NCI-H526 treated with DMSO at 0.1 percent for 48 hours (cell line): ENCODE results near the gene UTP11.

Experiments used
- DNase-seq: peaks from one replicate; lab custom pipeline; 2025; lab: John Stamatoyannopoulos, UW

UTP11 gene

GRCh38 chr1:38071312-38072256, 59.0 kb downstream of the UTP11 start:
- no peak for DNase-seq

- no peak for DNase-seq
These were observed 60.3 kb downstream of the UTP11 start for GRCh38 chr1:38072858-38073257.

GRCh38 chr1:38073534-38074301, 61.2 kb downstream of the UTP11 start:
- no peak for DNase-seq

GRCh38 chr1:38074302-38074677, 61.8 kb downstream of the UTP11 start:
- DNase-seq, result no peak
